Gastrocnemius medialis (tissue), 4 donors: ENCODE data around the gene CNGA2.

Experiments used
- CTCF ChIP-seq, 5 experiments: fragments of 450-650 bp in 3 of 5; fragments of 200-600 bp in 2 of 5; sonication (generic) in 2 of 5; IDR thresholded peaks in 4 of 5; conservative IDR thresholded peaks in 1 of 5; 1 replicate in 4 of 5; 2 replicates in 1 of 5; pipeline ENCODE4 v1.5.1; 2016 to 2019; ENCODE audit warnings: antibody characterized with exemption in 5 of 5, mild to moderate bottlenecking in 3 of 5, moderate library complexity in 3 of 5
- POLR2A ChIP-seq, 2 donors: fragments of 450-650 bp; IDR thresholded peaks; one replicate each; pipeline ENCODE4 v1.6.1; 2017; ENCODE audit warnings: antibody characterized with exemption in 2 of 2, mild to moderate bottlenecking in 2 of 2, moderate library complexity in 2 of 2

GRCh38 chrX:151694661-151695582 is 39.6 kb upstream of the CNGA2 start, which contains the start of gene PRRG3:
- TF ChIP-seq CTCF (IDR thresholded peaks at IDR 0.05 in 4 of 5, conservative IDR thresholded peaks at IDR 0.05 in 1 of 5) (no peak), POLR2A (IDR thresholded peaks at IDR 0.05) (no peak)
